WTC11 (cell line): ENCODE measurements around the gene OCSTAMP. TPM values are rescaled to one million over a fixed set of nuclear protein-coding genes. Genes with fewer than 3 reads are reported as not detected.

Experiments
- ATAC-seq: fragments of 200-7000 bp; cut with Tn5 transposase; 2 replicates; pipeline ENCODE4 v1.10.0; 2021; ENCODE audit warnings: mild to moderate bottlenecking, moderate library complexity
- CTCF ChIA-PET: fragments of 300-600 bp; sonication (Branson Sonifier 250); formaldehyde crosslinking; loops from one replicate; lab custom pipeline; 2021; ENCODE audit warnings: antibody characterized with exemption; lab: Charles Lee
- POLR2A ChIA-PET: fragments of 350-600 bp; sonication (Branson Sonifier 250); formaldehyde crosslinking; loops from one replicate; lab custom pipeline; 2021; ENCODE audit warnings: antibody characterized with exemption; lab: Charles Lee
- DNase-seq: peaks from one replicate; pipeline ENCODE4 v3.0.0; 2021; ENCODE audit warnings: low spot score
- H3K27ac Mint-ChIP-seq: 2 replicates; pipeline ENCODE4 v1.8.0; 2021; ENCODE audit warnings: mixed read lengths
- H3K27me3 Mint-ChIP-seq: 2 replicates; pipeline ENCODE4 v1.8.0; 2021; ENCODE audit warnings: low read depth, mild to moderate bottlenecking, moderate library complexity, mixed read lengths
- H3K36me3 Mint-ChIP-seq: 2 replicates; pipeline ENCODE4 v1.8.0; 2021; ENCODE audit warnings: mixed read lengths
- H3K4me1 Mint-ChIP-seq: 2 replicates; pipeline ENCODE4 v1.8.0; 2022; ENCODE audit warnings: mixed read lengths
- H3K4me3 Mint-ChIP-seq: 2 replicates; pipeline ENCODE4 v1.8.0; 2021; ENCODE audit warnings: mild to moderate bottlenecking, moderate library complexity, mixed read lengths
- H3K9me3 Mint-ChIP-seq: 2 replicates; pipeline ENCODE4 v1.8.0; 2021; ENCODE audit warnings: mixed read lengths
- ATF1 ChIP-seq: sonication (generic); formaldehyde crosslinking; IDR thresholded peaks from 2 replicates; pipeline ENCODE4 v1.8.1; 2023; ENCODE audit warnings: mild to moderate bottlenecking, moderate library complexity, missing genetic modification reagents
- FOXJ3 ChIP-seq: sonication (generic); formaldehyde crosslinking; IDR thresholded peaks from 2 replicates; pipeline ENCODE4 v1.9.0; 2021; ENCODE audit warnings: missing genetic modification reagents, mild to moderate bottlenecking, borderline replicate concordance
- FOXK1 ChIP-seq: sonication (generic); formaldehyde crosslinking; IDR thresholded peaks from 2 replicates; pipeline ENCODE4 v1.8.0; 2022; ENCODE audit warnings: mild to moderate bottlenecking, moderate library complexity, missing genetic modification reagents
- FOXP1 ChIP-seq: sonication (generic); formaldehyde crosslinking; IDR thresholded peaks from 2 replicates; pipeline ENCODE4 v1.8.0; 2022; ENCODE audit warnings: missing genetic modification reagents, mild to moderate bottlenecking, moderate library complexity, borderline replicate concordance
- GABPB1 ChIP-seq: sonication (generic); formaldehyde crosslinking; IDR thresholded peaks from 2 replicates; pipeline ENCODE4 v1.8.1; 2023; ENCODE audit warnings: mild to moderate bottlenecking, missing genetic modification reagents
- GTF2I ChIP-seq: fragments of 250-450 bp; sonication (Bioruptor Pico); conservative IDR thresholded peaks from 2 replicates; pipeline ENCODE4 v1.4.0; 2021; ENCODE audit warnings: mild to moderate bottlenecking
- HMGXB4 ChIP-seq: sonication (generic); formaldehyde crosslinking; IDR thresholded peaks from 2 replicates; pipeline ENCODE4 v1.8.1; 2023; ENCODE audit warnings: mild to moderate bottlenecking, moderate library complexity, missing genetic modification reagents
- JUN ChIP-seq: sonication (generic); formaldehyde crosslinking; IDR thresholded peaks from 2 replicates; pipeline ENCODE4 v1.8.0; 2023; ENCODE audit warnings: mild to moderate bottlenecking, missing genetic modification reagents
- RELA ChIP-seq: sonication (generic); formaldehyde crosslinking; IDR thresholded peaks from 2 replicates; pipeline ENCODE4 v1.8.1; 2022; ENCODE audit warnings: missing genetic modification reagents, mild to moderate bottlenecking, borderline replicate concordance
- ZNF232 ChIP-seq: sonication (generic); formaldehyde crosslinking; IDR thresholded peaks from 2 replicates; pipeline ENCODE4 v1.8.0; 2022; ENCODE audit warnings: mild to moderate bottlenecking, missing genetic modification reagents
- ZNF263 ChIP-seq: sonication (generic); formaldehyde crosslinking; IDR thresholded peaks from 2 replicates; pipeline ENCODE4 v1.8.1; 2022; ENCODE audit warnings: low read depth, mild to moderate bottlenecking, moderate library complexity, missing genetic modification reagents
- total RNA-seq: library from RNA; stranded (reverse); gene quantifications from 3 replicates; pipeline ENCODE4 v1.2.3, GENCODE V29; 2021
- TF ChIP-seq, protein P1 (sequence below): sonication (generic); formaldehyde crosslinking; IDR thresholded peaks from 2 replicates; pipeline ENCODE4 v1.8.1; 2022; ENCODE audit warnings: low read depth, mild to moderate bottlenecking, moderate library complexity, missing genetic modification reagents, borderline replicate concordance
- TF ChIP-seq, protein P2 (sequence below): fragments of 250-450 bp; sonication (Bioruptor Pico); IDR thresholded peaks from 2 replicates; pipeline ENCODE4 v1.8.0; 2021; ENCODE audit warnings: mild to moderate bottlenecking
- TF ChIP-seq, protein P3 (sequence below): sonication (generic); formaldehyde crosslinking; IDR thresholded peaks from 2 replicates; pipeline ENCODE4 v1.8.0; 2023; ENCODE audit warnings: mild to moderate bottlenecking, missing genetic modification reagents
- TF ChIP-seq, protein P4 (sequence below): sonication (generic); formaldehyde crosslinking; IDR thresholded peaks from 2 replicates; pipeline ENCODE4 v1.8.0; 2022; ENCODE audit warnings: mild to moderate bottlenecking, missing genetic modification reagents
- TF ChIP-seq, protein P5 (sequence below): fragments of 200-600 bp; IDR thresholded peaks from 2 replicates; pipeline ENCODE4 v1.8.0; 2022; ENCODE audit warnings: antibody characterized with exemption
- TF ChIP-seq, protein P6 (sequence below): sonication (generic); formaldehyde crosslinking; IDR thresholded peaks from 2 replicates; pipeline ENCODE4 v1.8.0; 2022; ENCODE audit warnings: missing genetic modification reagents
- TF ChIP-seq, protein P7 (sequence below): sonication (generic); formaldehyde crosslinking; IDR thresholded peaks from 2 replicates; pipeline ENCODE4 v1.8.1; 2022; ENCODE audit warnings: missing genetic modification reagents, borderline replicate concordance

OCSTAMP gene
- total RNA-seq, 1 experiment from 2014 or later: not detected

- H3K9me3 Mint-ChIP-seq: peaks cover 8% of the 10 kb centered on the region; the same call in 1 of the 2 replicates
- no peak overlapping the region for H3K4me3 Mint-ChIP-seq
- ChIA-PET POLR2A (no interaction called here), CTCF (no interaction called here)
- H3K27ac Mint-ChIP-seq: no peak overlapping the region
- H3K27me3 Mint-ChIP-seq: no peaks in the 10 kb centered on the region
- DNase-seq (no peak), ATAC-seq (no peak)
- no peaks in the 10 kb centered on the region for H3K4me1 Mint-ChIP-seq
- peaks cover 3% of the 10 kb centered on the region for H3K36me3 Mint-ChIP-seq
- TF ChIP-seq ZNF232: no peak
- TF ChIP-seq, protein P1, sequence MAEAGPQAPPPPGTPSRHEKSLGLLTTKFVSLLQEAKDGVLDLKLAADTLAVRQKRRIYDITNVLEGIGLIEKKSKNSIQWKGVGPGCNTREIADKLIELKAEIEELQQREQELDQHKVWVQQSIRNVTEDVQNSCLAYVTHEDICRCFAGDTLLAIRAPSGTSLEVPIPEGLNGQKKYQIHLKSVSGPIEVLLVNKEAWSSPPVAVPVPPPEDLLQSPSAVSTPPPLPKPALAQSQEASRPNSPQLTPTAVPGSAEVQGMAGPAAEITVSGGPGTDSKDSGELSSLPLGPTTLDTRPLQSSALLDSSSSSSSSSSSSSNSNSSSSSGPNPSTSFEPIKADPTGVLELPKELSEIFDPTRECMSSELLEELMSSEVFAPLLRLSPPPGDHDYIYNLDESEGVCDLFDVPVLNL (CRISPR knock-in tag): no peak
- no peak for TF ChIP-seq FOXK1 (CRISPR knock-in tag)
- TF ChIP-seq HMGXB4 (CRISPR knock-in tag): no peak
- no peak for TF ChIP-seq ATF1 (CRISPR knock-in tag)
- no peak for TF ChIP-seq GTF2I (CRISPR knock-in tag)
- TF ChIP-seq, protein P2, sequence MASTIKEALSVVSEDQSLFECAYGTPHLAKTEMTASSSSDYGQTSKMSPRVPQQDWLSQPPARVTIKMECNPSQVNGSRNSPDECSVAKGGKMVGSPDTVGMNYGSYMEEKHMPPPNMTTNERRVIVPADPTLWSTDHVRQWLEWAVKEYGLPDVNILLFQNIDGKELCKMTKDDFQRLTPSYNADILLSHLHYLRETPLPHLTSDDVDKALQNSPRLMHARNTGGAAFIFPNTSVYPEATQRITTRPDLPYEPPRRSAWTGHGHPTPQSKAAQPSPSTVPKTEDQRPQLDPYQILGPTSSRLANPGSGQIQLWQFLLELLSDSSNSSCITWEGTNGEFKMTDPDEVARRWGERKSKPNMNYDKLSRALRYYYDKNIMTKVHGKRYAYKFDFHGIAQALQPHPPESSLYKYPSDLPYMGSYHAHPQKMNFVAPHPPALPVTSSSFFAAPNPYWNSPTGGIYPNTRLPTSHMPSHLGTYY (CRISPR knock-in tag): no peak
- no peak for TF ChIP-seq JUN (CRISPR knock-in tag)
- TF ChIP-seq RELA (CRISPR knock-in tag): no peak
- TF ChIP-seq, protein P3, sequence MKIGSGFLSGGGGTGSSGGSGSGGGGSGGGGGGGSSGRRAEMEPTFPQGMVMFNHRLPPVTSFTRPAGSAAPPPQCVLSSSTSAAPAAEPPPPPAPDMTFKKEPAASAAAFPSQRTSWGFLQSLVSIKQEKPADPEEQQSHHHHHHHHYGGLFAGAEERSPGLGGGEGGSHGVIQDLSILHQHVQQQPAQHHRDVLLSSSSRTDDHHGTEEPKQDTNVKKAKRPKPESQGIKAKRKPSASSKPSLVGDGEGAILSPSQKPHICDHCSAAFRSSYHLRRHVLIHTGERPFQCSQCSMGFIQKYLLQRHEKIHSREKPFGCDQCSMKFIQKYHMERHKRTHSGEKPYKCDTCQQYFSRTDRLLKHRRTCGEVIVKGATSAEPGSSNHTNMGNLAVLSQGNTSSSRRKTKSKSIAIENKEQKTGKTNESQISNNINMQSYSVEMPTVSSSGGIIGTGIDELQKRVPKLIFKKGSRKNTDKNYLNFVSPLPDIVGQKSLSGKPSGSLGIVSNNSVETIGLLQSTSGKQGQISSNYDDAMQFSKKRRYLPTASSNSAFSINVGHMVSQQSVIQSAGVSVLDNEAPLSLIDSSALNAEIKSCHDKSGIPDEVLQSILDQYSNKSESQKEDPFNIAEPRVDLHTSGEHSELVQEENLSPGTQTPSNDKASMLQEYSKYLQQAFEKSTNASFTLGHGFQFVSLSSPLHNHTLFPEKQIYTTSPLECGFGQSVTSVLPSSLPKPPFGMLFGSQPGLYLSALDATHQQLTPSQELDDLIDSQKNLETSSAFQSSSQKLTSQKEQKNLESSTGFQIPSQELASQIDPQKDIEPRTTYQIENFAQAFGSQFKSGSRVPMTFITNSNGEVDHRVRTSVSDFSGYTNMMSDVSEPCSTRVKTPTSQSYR: no peak
- TF ChIP-seq, protein P4, sequence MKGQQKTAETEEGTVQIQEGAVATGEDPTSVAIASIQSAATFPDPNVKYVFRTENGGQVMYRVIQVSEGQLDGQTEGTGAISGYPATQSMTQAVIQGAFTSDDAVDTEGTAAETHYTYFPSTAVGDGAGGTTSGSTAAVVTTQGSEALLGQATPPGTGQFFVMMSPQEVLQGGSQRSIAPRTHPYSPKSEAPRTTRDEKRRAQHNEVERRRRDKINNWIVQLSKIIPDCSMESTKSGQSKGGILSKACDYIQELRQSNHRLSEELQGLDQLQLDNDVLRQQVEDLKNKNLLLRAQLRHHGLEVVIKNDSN (CRISPR knock-in tag): no peak
- no peak for TF ChIP-seq ZNF263 (CRISPR knock-in tag)
- TF ChIP-seq, protein P5, sequence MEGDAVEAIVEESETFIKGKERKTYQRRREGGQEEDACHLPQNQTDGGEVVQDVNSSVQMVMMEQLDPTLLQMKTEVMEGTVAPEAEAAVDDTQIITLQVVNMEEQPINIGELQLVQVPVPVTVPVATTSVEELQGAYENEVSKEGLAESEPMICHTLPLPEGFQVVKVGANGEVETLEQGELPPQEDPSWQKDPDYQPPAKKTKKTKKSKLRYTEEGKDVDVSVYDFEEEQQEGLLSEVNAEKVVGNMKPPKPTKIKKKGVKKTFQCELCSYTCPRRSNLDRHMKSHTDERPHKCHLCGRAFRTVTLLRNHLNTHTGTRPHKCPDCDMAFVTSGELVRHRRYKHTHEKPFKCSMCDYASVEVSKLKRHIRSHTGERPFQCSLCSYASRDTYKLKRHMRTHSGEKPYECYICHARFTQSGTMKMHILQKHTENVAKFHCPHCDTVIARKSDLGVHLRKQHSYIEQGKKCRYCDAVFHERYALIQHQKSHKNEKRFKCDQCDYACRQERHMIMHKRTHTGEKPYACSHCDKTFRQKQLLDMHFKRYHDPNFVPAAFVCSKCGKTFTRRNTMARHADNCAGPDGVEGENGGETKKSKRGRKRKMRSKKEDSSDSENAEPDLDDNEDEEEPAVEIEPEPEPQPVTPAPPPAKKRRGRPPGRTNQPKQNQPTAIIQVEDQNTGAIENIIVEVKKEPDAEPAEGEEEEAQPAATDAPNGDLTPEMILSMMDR: no peak
- TF ChIP-seq, protein P6, sequence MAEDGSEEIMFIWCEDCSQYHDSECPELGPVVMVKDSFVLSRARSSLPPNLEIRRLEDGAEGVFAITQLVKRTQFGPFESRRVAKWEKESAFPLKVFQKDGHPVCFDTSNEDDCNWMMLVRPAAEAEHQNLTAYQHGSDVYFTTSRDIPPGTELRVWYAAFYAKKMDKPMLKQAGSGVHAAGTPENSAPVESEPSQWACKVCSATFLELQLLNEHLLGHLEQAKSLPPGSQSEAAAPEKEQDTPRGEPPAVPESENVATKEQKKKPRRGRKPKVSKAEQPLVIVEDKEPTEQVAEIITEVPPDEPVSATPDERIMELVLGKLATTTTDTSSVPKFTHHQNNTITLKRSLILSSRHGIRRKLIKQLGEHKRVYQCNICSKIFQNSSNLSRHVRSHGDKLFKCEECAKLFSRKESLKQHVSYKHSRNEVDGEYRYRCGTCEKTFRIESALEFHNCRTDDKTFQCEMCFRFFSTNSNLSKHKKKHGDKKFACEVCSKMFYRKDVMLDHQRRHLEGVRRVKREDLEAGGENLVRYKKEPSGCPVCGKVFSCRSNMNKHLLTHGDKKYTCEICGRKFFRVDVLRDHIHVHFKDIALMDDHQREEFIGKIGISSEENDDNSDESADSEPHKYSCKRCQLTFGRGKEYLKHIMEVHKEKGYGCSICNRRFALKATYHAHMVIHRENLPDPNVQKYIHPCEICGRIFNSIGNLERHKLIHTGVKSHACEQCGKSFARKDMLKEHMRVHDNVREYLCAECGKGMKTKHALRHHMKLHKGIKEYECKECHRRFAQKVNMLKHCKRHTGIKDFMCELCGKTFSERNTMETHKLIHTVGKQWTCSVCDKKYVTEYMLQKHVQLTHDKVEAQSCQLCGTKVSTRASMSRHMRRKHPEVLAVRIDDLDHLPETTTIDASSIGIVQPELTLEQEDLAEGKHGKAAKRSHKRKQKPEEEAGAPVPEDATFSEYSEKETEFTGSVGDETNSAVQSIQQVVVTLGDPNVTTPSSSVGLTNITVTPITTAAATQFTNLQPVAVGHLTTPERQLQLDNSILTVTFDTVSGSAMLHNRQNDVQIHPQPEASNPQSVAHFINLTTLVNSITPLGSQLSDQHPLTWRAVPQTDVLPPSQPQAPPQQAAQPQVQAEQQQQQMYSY (CRISPR knock-in tag): no peak
- no peak for TF ChIP-seq FOXJ3 (CRISPR knock-in tag)
- TF ChIP-seq, protein P7, sequence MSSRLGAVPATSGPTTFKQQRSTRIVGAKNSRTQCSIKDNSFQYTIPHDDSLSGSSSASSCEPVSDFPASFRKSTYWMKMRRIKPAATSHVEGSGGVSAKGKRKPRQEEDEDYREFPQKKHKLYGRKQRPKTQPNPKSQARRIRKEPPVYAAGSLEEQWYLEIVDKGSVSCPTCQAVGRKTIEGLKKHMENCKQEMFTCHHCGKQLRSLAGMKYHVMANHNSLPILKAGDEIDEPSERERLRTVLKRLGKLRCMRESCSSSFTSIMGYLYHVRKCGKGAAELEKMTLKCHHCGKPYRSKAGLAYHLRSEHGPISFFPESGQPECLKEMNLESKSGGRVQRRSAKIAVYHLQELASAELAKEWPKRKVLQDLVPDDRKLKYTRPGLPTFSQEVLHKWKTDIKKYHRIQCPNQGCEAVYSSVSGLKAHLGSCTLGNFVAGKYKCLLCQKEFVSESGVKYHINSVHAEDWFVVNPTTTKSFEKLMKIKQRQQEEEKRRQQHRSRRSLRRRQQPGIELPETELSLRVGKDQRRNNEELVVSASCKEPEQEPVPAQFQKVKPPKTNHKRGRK (CRISPR knock-in tag): no peak
- no peak for TF ChIP-seq FOXP1 (CRISPR knock-in tag)
- TF ChIP-seq GABPB1 (CRISPR knock-in tag): no peak
Observed at GRCh38 chr20:46575394-46575793, 24.9 kb upstream of the OCSTAMP start.
